Measurements from ENCODE around the gene NGFR.
"Not testable (repeated sequence)": the region's sequence is repeated elsewhere in the genome, so short reads cannot be mapped to it uniquely, and the experiment has no call there.

NGFR gene

DNA sequence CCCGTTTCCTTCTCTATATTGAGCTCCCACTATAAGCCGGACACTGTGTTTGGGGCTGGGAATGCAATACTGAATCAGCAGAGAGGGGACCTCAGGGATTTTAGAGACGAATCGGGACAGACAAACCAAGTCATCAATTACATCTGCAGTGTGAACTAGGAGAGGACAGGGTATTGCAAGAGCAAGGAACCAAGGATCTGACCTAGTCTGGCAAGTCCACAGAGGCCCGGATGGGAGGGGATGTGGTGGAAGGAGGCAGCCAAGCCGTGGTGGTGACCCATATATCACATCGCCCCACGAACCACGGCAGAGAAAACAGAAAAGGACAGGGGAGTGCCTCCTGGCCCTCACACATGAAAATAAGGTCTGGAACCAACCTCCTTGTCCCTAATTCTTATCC is 52.5 kb downstream of the NGFR start:
- no peak for DNase-seq

DNA sequence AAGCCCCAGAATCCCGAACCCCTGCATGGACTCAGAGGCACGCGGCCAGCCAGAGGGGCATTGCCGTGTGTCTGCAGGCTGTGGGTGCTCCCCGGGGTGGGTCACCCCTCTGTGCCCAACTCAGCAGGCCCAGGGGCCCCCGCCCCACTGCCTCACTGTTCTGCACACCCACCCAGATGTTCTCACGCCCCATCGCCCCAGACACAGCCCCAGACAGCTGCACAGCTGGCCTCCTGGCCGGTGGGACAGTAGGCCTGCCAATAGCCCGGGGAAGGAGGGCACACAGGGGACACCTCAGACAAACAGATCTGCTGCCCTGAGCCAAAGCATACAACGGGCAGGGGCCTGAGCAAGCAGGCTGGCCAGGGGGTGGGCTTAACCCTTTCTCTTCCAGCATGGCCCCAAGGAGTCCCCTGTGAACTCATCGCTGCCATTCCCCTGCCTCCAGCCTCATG is 53.0 kb downstream of the NGFR start:
- DNase-seq, result no peak

GRCh38 chr17:49548506-49549310 is 53.6 kb downstream of the NGFR start:
- DNase-seq, result no peak

DNA sequence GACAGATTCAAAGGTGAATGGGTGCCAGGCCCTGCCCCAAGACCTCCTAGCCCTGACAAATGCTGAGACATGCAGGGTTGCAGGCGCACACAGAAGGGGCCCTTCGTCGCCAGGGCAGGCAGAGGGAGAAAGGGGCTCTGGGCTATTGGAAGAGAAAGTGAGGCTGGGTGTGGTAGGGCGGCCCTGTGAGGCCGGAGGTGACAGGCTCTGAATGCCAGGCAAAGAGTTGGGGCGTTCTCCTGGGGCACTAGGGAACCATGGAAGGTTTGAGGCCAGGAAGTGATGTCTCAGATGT is 54.2 kb downstream of the NGFR start:
- DNase-seq, result no peak

DNA sequence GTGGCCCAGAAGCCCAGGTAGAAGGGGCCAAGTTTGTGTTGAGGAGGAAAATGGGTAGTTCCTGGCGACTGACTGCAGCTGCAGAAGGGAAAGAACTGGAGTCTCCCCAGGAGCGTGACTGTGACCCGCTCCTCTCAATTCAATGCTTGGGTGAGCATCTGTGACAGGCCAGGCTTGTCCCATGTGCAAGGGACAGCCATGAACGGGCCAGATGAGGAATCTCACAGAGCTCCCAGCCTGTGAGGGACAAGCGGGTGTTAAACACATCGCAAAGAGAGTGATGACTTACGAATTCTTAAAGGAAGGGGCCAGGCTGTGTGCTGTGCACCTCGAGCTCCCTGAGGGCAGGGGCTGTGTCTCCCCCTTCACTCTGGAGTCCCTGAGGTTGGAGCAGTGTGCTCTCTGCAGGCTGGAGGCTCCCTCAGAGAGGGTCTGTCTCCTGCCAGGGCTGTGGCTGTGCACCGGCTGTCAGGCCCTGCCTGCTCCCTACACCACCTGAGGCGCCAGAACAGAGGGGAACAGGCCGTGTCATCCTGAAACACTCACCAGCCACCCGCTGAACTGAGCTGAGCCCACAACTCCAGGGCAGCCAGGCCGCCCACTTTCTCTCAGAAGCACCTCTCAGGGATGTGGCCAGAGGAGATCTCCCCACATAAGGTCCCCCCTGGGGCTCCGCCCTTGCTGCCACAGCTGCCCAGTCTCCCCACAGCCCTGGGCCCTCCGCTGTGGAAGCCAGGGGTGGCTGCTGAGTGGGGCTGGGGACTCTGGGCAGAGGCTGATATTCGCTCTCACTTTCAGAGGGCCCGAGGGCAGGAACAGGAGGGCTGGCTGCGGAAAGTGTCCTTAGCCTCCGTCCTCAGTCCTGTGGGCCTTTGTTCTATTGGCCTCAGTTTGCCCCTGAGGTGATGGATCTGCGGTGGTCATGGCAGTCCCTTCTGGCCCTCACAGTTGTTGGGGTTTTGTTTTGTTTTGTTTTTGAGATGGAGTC is 54.9 kb downstream of the NGFR start:
- no peak for DNase-seq

GRCh38 chr17:49550764-49551163 is 55.7 kb downstream of the NGFR start:
- not testable (repeated sequence) for DNase-seq

DNA sequence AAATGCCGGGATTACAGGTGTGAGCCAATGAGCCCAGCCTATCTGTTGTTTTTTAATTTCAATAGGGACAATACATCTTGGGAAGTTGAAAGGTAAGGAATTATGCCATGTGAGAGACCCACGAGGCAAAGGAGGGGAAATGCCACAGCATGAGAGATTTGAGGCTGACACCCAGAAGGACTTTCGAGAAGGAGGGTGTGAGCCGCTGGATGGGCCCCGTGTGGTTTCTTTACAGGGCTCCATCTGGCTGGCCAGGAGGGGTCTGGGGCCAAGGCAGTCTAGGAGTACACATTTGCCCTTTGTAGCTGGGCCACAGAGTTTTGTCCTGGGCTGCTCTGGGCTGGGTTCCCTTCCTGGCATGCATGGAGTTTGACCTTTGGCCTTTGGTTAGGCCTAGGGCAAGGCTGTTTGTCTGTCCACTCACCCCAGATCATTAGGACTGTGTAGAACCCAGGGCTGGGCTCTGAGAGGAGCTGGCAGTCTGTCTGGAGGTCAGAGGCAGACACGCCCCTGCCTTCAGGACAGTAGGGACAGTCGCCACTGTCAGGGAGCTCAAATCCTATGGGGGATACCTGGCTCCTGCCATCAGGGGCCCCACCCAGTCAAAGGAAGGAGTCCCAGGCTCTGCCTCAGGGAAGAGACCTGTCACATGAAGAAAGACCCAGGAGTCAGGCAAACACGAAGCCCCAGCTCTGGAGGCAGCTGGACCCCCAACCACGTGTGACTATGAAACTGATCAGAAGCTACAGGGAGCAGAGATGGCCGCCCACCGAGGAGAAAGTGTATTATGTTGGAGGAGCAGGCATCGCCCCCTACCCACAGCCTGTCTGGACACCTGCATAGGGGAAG is 56.4 kb downstream of the NGFR start:
- DNase-seq, result no peak

- no peak for DNase-seq
Observed at GRCh38 chr17:49552070-49552751, 57.1 kb downstream of the NGFR start.

- no peak for DNase-seq
Observed at GRCh38 chr17:49553676-49554335, 58.7 kb downstream of the NGFR start.

DNA sequence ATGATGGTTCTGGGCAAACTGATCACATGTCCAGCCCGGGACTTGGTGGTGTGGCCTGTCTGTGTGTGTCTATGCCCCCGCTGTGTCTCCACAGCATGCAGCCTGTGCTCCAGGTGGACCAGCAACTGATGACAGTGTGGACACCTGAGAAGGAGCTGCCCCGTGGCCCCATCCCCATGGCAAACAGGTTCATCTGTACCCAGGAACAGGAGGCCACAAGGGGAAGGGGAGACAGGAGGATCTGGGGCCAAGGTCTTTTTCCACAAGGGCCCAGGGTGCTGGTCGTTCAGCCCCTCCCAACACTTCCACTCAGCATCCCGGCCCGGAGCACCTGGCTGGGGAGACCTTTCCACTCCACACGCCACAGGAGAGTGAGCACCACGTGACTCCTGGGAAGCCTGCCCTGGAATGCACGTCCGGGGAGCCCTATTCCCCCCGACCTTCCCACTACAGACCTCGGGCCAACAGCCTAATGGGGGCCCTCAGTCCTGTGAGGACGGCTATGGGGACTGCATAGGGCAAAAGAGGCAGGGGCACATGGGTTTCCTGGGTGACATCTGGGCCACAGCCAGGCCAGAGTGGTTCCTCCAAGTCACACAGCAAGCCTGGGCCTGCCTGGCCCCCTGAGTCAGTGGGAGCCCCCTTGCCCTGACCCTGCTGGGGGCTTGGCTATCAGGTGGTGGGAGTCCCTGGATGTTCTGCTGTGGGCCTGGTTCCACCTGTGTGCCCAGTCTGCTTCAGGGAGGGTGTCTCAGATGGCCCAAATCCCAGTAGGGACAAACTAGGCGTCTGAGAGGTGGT is 59.8 kb downstream of the NGFR start:
- no peak for DNase-seq

GRCh38 chr17:49555495-49556222 is 60.6 kb downstream of the NGFR start:
- no peak for DNase-seq

GRCh38 chr17:49556223-49556943 is 61.3 kb downstream of the NGFR start:
- DNase-seq, result peak; percentile 71 to 75

- DNase-seq, result peak in 1 of 2 donors; percentile 32
Observed at GRCh38 chr17:49557312-49558024, 62.4 kb downstream of the NGFR start.
